NCI-H524 (cell line): ENCODE results near the gene CCDC192.
"Not testable (repeated sequence)": the region's sequence is repeated elsewhere in the genome, so short reads cannot be mapped to it uniquely, and the experiment has no call there.

Experiments
- DNase-seq, 2 experiments: peaks; one replicate each; lab custom pipeline; 2025; lab: John Stamatoyannopoulos, UW

CCDC192 gene

GRCh38 chr5:127762412-127762811 is 59.2 kb downstream of the CCDC192 start:
- no peak for DNase-seq

GRCh38 chr5:127766676-127767335 is 63.6 kb downstream of the CCDC192 start:
- DNase-seq, result no peak

- no peak for DNase-seq
Measured at GRCh38 chr5:127769386-127769785, 66.2 kb downstream of the CCDC192 start.

- no peak for DNase-seq
Measured at GRCh38 chr5:127770272-127770671, 67.1 kb downstream of the CCDC192 start.

GRCh38 chr5:127772531-127772930 is 69.3 kb downstream of the CCDC192 start:
- no peak for DNase-seq

- DNase-seq, result no peak
Measured at GRCh38 chr5:127774221-127774620, 71.0 kb downstream of the CCDC192 start.

GRCh38 chr5:127776477-127776876 is 73.3 kb downstream of the CCDC192 start:
- DNase-seq, result no peak

GRCh38 chr5:127777957-127778356 is 74.8 kb downstream of the CCDC192 start:
- DNase-seq, result no peak

GRCh38 chr5:127782450-127782849 is 79.3 kb downstream of the CCDC192 start:
- DNase-seq, result not testable (repeated sequence)

- no peak for DNase-seq
Measured at GRCh38 chr5:127785098-127785927, 82.1 kb downstream of the CCDC192 start.

- no peak for DNase-seq
Measured at GRCh38 chr5:127791439-127791838, 88.2 kb downstream of the CCDC192 start.

- DNase-seq, result not testable (repeated sequence)
Measured at GRCh38 chr5:127791908-127792307, 88.7 kb downstream of the CCDC192 start.

GRCh38 chr5:127793052-127793451 is 89.9 kb downstream of the CCDC192 start:
- DNase-seq, result no peak

- no peak for DNase-seq
Measured at GRCh38 chr5:127793879-127794278, 90.7 kb downstream of the CCDC192 start.

- DNase-seq, result no peak
Measured at GRCh38 chr5:127796211-127796610, 93.0 kb downstream of the CCDC192 start.

- DNase-seq, result peak in 1 of 2 experiments; percentile 27
Measured at GRCh38 chr5:127799293-127799905, 96.2 kb downstream of the CCDC192 start.

- no peak for DNase-seq
Measured at GRCh38 chr5:127801751-127802476, 98.7 kb downstream of the CCDC192 start.

GRCh38 chr5:127802477-127802865 is 99.3 kb downstream of the CCDC192 start:
- peak in 1 of 2 experiments; percentile 2 for DNase-seq

- DNase-seq, result peak in 1 of 2 experiments; percentile 29
Measured at GRCh38 chr5:127804886-127805426, 101.8 kb downstream of the CCDC192 start.

GRCh38 chr5:127805448-127805847 is 102.3 kb downstream of the CCDC192 start:
- DNase-seq, result peak in 1 of 2 experiments; percentile 23

GRCh38 chr5:127806776-127807175 is 103.6 kb downstream of the CCDC192 start:
- no peak for DNase-seq

- DNase-seq, result peak in 1 of 2 experiments; percentile 30
Measured at GRCh38 chr5:127809533-127809932, 106.3 kb downstream of the CCDC192 start.
